CD14-positive monocyte (primary cell): ENCODE data around the gene CYREN. TPM values are rescaled to one million over a fixed set of nuclear protein-coding genes. Genes with fewer than 3 reads are reported as not detected.

Source experiments
- DNase-seq, 3 donors: peaks; one replicate each; pipeline ENCODE4 v3.0.0-alpha.2; 2011 to 2022
- H2AFZ ChIP-seq: 2 replicates; pipeline ENCODE4 v1.6.0; 2012; ENCODE audit warnings: mild to moderate bottlenecking, low read depth, low read length, inconsistent platforms; ENCODE audit not compliant: insufficient read depth, poor library complexity, severe bottlenecking
- H3K27ac ChIP-seq, 2 donors: 1 replicate in 1 of 2; 2 replicates in 1 of 2; pipeline ENCODE4 v1.5.1; 2012 to 2013; ENCODE audit warnings: low read length in 2 of 2, control low read depth in 1 of 2, inconsistent platforms in 1 of 2, low read depth in 1 of 2, mild to moderate bottlenecking in 1 of 2
- H3K27me3 ChIP-seq, 2 donors: one replicate each; pipeline versions ENCODE4 v1.6.0 to v1.6.1; 2011 to 2013; ENCODE audit warnings: low read length in 2 of 2; ENCODE audit not compliant: control insufficient read depth in 2 of 2, insufficient read depth in 2 of 2
- H3K36me3 ChIP-seq, 2 donors: replicated peaks in 1 of 2; 1 replicate in 1 of 2; 2 replicates in 1 of 2; pipeline versions ENCODE4 v1.5.1 to v1.6.1; 2012 to 2013; ENCODE audit warnings: low read length in 2 of 2, control low read depth in 1 of 2, inconsistent platforms in 1 of 2, mild to moderate bottlenecking in 1 of 2; ENCODE audit not compliant: insufficient read depth in 2 of 2, control insufficient read depth in 1 of 2
- H3K4me1 ChIP-seq, 2 donors: 1 replicate in 1 of 2; 2 replicates in 1 of 2; pipeline versions ENCODE4 v1.5.1 to v1.6.1; 2012 to 2013; ENCODE audit warnings: low read length in 2 of 2, control low read depth in 1 of 2, inconsistent platforms in 1 of 2, mild to moderate bottlenecking in 1 of 2, moderate library complexity in 1 of 2; ENCODE audit not compliant: insufficient read depth in 2 of 2, control insufficient read depth in 1 of 2
- H3K4me2 ChIP-seq: replicated peaks from 2 replicates; pipeline ENCODE3; 2012; ENCODE audit warnings: low read length, moderate library complexity, mild to moderate bottlenecking; ENCODE audit not compliant: poor library complexity, severe bottlenecking; ENCODE audit errors: extremely low read depth
- H3K4me3 ChIP-seq, 3 experiments: fragments of 200-600 bp in 1 of 3; sonication (generic) in 1 of 3; replicated peaks in 1 of 3; 1 replicate in 2 of 3; 2 replicates in 1 of 3; pipeline ENCODE4 v1.5.1; 2011 to 2013; ENCODE audit warnings: low read length in 3 of 3, mild to moderate bottlenecking in 3 of 3, control low read depth in 2 of 3, low read depth in 2 of 3, inconsistent platforms in 1 of 3, moderate library complexity in 1 of 3
- H3K79me2 ChIP-seq: 2 replicates; pipeline ENCODE4 v1.6.0; 2012; ENCODE audit warnings: mild to moderate bottlenecking, control low read depth, inconsistent platforms, low read length, moderate library complexity; ENCODE audit not compliant: insufficient read depth
- H3K9ac ChIP-seq: 2 replicates; pipeline ENCODE4 v1.6.0; 2017; ENCODE audit warnings: low read length, mild to moderate bottlenecking; ENCODE audit not compliant: insufficient read depth, poor library complexity, severe bottlenecking
- H3K9me3 ChIP-seq, 2 donors: replicated peaks in 1 of 2; 1 replicate in 1 of 2; 2 replicates in 1 of 2; pipeline versions ENCODE4 v1.5.1 to v1.6.1; 2012 to 2013; ENCODE audit warnings: low read length in 2 of 2, control low read depth in 1 of 2; ENCODE audit not compliant: control insufficient read depth in 1 of 2, insufficient read depth in 1 of 2
- H4K20me1 ChIP-seq: 2 replicates; pipeline ENCODE4 v1.6.0; 2012; ENCODE audit warnings: mild to moderate bottlenecking, low read length, control low read depth, moderate library complexity; ENCODE audit not compliant: insufficient read depth
- H3K27ac Mint-ChIP-seq, 7 donors: one replicate each; pipeline ENCODE4 v1.8.0; 2020; ENCODE audit warnings: mild to moderate bottlenecking in 7 of 7, mixed read lengths in 7 of 7, moderate library complexity in 6 of 7, inconsistent platforms in 2 of 7
- H3K27me3 Mint-ChIP-seq, 3 donors: one replicate each; pipeline ENCODE4 v1.8.0; 2021 to 2022; ENCODE audit warnings: low read depth in 3 of 3, mild to moderate bottlenecking in 3 of 3, mixed read lengths in 3 of 3, moderate library complexity in 3 of 3, inconsistent platforms in 1 of 3
- H3K36me3 Mint-ChIP-seq, 2 donors: one replicate each; pipeline ENCODE4 v1.8.0; 2020; ENCODE audit warnings: mixed read lengths in 2 of 2, inconsistent platforms in 1 of 2, mild to moderate bottlenecking in 1 of 2
- H3K4me1 Mint-ChIP-seq: one replicate; pipeline ENCODE4 v1.8.0; 2020; ENCODE audit warnings: mild to moderate bottlenecking, mixed read lengths
- H3K4me3 Mint-ChIP-seq, 2 donors: one replicate each; pipeline ENCODE4 v1.8.0; 2020; ENCODE audit warnings: mild to moderate bottlenecking in 2 of 2, mixed read lengths in 2 of 2, moderate library complexity in 1 of 2
- H3K9me3 Mint-ChIP-seq, 7 donors: one replicate each; pipeline ENCODE4 v1.8.0; 2020 to 2022; ENCODE audit warnings: mixed read lengths in 7 of 7, mild to moderate bottlenecking in 6 of 7, moderate library complexity in 6 of 7, inconsistent platforms in 2 of 7
- WGBS: methylation state at CpG from one replicate; pipeline ENCODE4 v1.1.5; 2013; ENCODE audit warnings: missing lambda C conversion rate; ENCODE audit not compliant: insufficient coverage; 5-methylcytosine and 5-hydroxymethylcytosine counted together
- intact Hi-C, 2 donors: fragments of 100-400 bp; cut with micrococcal nuclease; formaldehyde crosslinking; loops; one replicate each; pipeline versions ENCODE4 v1.15.0 to v1.15.1; 2023
- polyA plus RNA-seq, 3 donors: library from polyadenylated mRNA; depleted of rRNA in 1 of 3; unstranded in 2 of 3; stranded (reverse) in 1 of 3; fragments of 300-500 nt in 2 of 3; fragments of >200 nt in 1 of 3; fragmentation: Illumina TruSeq in 2 of 3; gene quantifications; 1 replicate in 2 of 3; 2 replicates in 1 of 3; pipeline ENCODE4 v1.2.3, GENCODE V29; 2012 to 2021
- TF ChIP-seq, protein P1 (sequence below): fragments of 200-600 bp; IDR thresholded peaks from one replicate; pipeline ENCODE4 v1.8.0; 2022; ENCODE audit warnings: antibody characterized with exemption, mild to moderate bottlenecking

Gene CYREN
- polyA plus RNA-seq, 3 donors, result 20.6 to 47.4 (median 40.1) TPM

DNA sequence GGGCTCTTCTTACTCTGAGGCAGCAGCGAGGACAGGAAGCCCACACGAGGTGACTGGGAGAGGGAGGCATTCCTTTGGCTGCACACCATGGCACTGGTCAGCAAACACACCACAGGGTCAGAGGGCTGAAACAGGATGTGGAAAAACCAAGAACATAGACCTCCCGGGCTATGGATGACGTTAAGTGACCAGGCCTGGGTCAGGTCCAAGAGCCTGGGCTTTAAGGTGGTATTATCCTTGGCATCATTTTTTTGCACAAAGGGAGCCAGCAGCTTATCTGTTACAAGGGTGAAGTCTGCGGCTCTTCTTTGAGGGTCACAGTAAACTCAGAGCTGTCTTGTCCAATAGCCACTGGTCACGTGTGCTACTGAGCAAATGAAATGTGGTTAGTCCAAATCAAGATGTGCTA lies 33.8 kb upstream of the CYREN start:
- H3K79me2 ChIP-seq, result no peaks in the 10 kb centered on the region
- Mint-ChIP-seq H3K4me1 (peaks cover 28% of the 10 kb centered on the region), H3K9me3 (no peaks in the 10 kb centered on the region), H3K36me3 (peaks cover 75 to 77% of the 10 kb centered on the region in 2 donors), H3K27me3 (peaks cover 0 to 2% (median 0%) of the 10 kb centered on the region in 3 donors), H3K27ac (peak overlapping the region in 1 of 7 donors; percentile 62), H3K4me3 (no peak overlapping the region)
- no peaks in the 10 kb centered on the region for H4K20me1 ChIP-seq
- intact Hi-C loops, result no loop called here
- 99% methylated on average over 5 of the region's 6 CpGs for WGBS
- H3K27ac ChIP-seq, result no peak overlapping the region
- DNase-seq, result no peak
- no peaks in the 10 kb centered on the region for H3K27me3 ChIP-seq
- peaks cover 63 to 71% of the 10 kb centered on the region in 2 donors for H3K36me3 ChIP-seq
- H3K4me1 ChIP-seq, result peaks cover 24 to 25% of the 10 kb centered on the region in 2 donors
- H3K9ac ChIP-seq, result no peak overlapping the region
- no peak overlapping the region for H3K4me3 ChIP-seq
- no peaks in the 10 kb centered on the region for H3K9me3 ChIP-seq
- H3K4me2 ChIP-seq, result no peak overlapping the region
- H2AFZ ChIP-seq, result no peak overlapping the region
- TF ChIP-seq, protein P1, sequence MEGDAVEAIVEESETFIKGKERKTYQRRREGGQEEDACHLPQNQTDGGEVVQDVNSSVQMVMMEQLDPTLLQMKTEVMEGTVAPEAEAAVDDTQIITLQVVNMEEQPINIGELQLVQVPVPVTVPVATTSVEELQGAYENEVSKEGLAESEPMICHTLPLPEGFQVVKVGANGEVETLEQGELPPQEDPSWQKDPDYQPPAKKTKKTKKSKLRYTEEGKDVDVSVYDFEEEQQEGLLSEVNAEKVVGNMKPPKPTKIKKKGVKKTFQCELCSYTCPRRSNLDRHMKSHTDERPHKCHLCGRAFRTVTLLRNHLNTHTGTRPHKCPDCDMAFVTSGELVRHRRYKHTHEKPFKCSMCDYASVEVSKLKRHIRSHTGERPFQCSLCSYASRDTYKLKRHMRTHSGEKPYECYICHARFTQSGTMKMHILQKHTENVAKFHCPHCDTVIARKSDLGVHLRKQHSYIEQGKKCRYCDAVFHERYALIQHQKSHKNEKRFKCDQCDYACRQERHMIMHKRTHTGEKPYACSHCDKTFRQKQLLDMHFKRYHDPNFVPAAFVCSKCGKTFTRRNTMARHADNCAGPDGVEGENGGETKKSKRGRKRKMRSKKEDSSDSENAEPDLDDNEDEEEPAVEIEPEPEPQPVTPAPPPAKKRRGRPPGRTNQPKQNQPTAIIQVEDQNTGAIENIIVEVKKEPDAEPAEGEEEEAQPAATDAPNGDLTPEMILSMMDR, result no peak

DNA sequence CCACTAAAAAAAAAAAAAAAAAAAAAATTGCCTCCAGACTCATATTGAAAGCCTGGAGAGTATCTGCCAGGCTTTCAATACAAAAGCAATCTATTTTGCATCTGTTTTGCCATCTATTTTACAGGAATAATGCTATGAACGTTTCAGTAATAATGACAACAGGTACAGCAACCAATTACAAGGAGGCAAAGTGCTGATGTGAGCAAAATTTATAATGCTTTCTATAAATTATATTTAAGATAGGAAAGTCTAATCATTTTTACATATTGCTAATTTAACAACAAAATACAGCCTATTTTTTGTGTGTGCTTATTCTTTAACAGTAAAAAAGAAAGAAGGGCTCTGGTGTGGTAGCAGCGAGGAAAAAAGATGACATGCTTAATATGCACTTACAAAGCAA lies 30.8 kb upstream of the CYREN start:
- Mint-ChIP-seq H3K27ac (no peak overlapping the region), H3K4me1 (peaks cover 2% of the 10 kb centered on the region), H3K9me3 (no peaks in the 10 kb centered on the region), H3K36me3 (peaks cover 91 to 98% of the 10 kb centered on the region in 2 donors), H3K4me3 (no peak overlapping the region), H3K27me3 (no peaks in the 10 kb centered on the region)
- H3K79me2 ChIP-seq, result no peaks in the 10 kb centered on the region
- no peaks in the 10 kb centered on the region for H3K27me3 ChIP-seq
- no peak overlapping the region for H3K4me3 ChIP-seq
- H3K4me1 ChIP-seq, result no peaks in the 10 kb centered on the region
- no CpG with 5 or more reads among the region's 2 CpGs for WGBS
- H3K9ac ChIP-seq, result no peak overlapping the region
- H2AFZ ChIP-seq, result no peak overlapping the region
- TF ChIP-seq, protein P1, result no peak
- no peak overlapping the region for H3K4me2 ChIP-seq
- no peak for DNase-seq
- H3K27ac ChIP-seq, result no peak overlapping the region
- peaks cover 92 to 100% of the 10 kb centered on the region in 2 donors for H3K36me3 ChIP-seq
- H3K9me3 ChIP-seq, result no peaks in the 10 kb centered on the region
- intact Hi-C loops, result no loop called here
- no peaks in the 10 kb centered on the region for H4K20me1 ChIP-seq
